ENCODE results near the gene KLHL36. TPM values are rescaled to one million over a fixed set of nuclear protein-coding genes. Genes with fewer than 3 reads are reported as not detected.

Gene KLHL36
- total RNA-seq, 1 experiment from 2014 or later, result 36.7 TPM

GRCh38 chr16:84706856-84707255 is 58.5 kb downstream of the KLHL36 start:
- Histone ChIP-seq H3K23me2 (ENCODE audit: insufficient read length, low read depth, low read length, poor library complexity, severe bottlenecking) (no peaks in the 10 kb centered on the region), H4K5ac (ENCODE audit: insufficient read length, low read depth, low read length) (no peak overlapping the region), H3K14ac (ENCODE audit: insufficient read depth, low read length) (no peak overlapping the region), H3K4me2 (ENCODE audit: insufficient read depth, insufficient read length, low read length) (no peak overlapping the region), H2BK5ac (ENCODE audit: insufficient read length, low read length) (no peak overlapping the region), H3K79me1 (ENCODE audit: insufficient read depth, low read depth, low read length, poor library complexity, severe bottlenecking) (peaks cover 9% of the 10 kb centered on the region), H3K27ac (ENCODE audit: insufficient read length, low read depth, low read length) (no peak overlapping the region), H4K20me1 (ENCODE audit: control insufficient read depth, insufficient read depth, insufficient read length) (peaks cover 4% of the 10 kb centered on the region), H3K18ac (ENCODE audit: insufficient read length, low read depth, low read length) (no peak overlapping the region), H3K27me3 (ENCODE audit: insufficient read depth, low read length) (no peaks in the 10 kb centered on the region), H4K91ac (ENCODE audit: insufficient read length, low read depth, low read length) (no peak overlapping the region), H3K9ac (ENCODE audit: extremely low read depth, insufficient read length, low read length) (no peak overlapping the region), H3K23ac (ENCODE audit: insufficient read length, low read depth, low read length) (no peak overlapping the region), H2BK120ac (ENCODE audit: low read depth, low read length, poor library complexity, severe bottlenecking) (no peak overlapping the region), H3K79me2 (ENCODE audit: insufficient read depth, low read length) (peaks cover 83% of the 10 kb centered on the region), H2AK5ac (ENCODE audit: insufficient read length, low read length) (no peak overlapping the region), H4K8ac (replicated peaks; ENCODE audit: insufficient read length, low read depth, low read length) (no peak overlapping the region), H2BK12ac (ENCODE audit: insufficient read length, low read depth, low read length) (no peak overlapping the region), H2AFZ (ENCODE audit: low read length) (no peak overlapping the region), H3K4me1 (ENCODE audit: insufficient read depth, low read length) (peaks cover 2% of the 10 kb centered on the region; the same call in 1 of the 2 replicates), H3T11ph (ENCODE audit: low read length) (no peak overlapping the region), H2BK20ac (ENCODE audit: low read depth, low read length, poor library complexity, severe bottlenecking) (no peak overlapping the region), H2BK15ac (ENCODE audit: low read depth, low read length) (no peak overlapping the region), H3K4ac (ENCODE audit: low read depth, low read length) (no peak overlapping the region), H3K9me3 (ENCODE audit: control insufficient read depth, low read depth, low read length) (no peaks in the 10 kb centered on the region), H3K56ac (ENCODE audit: insufficient read length, low read depth, low read length) (no peak overlapping the region)
- DNase-seq, result no peak
- Mint-ChIP-seq H3K36me3 (ENCODE audit: insufficient read depth in 1 of 3, low read depth in 3 of 3) (peaks cover 2 to 16% (median 4%) of the 10 kb centered on the region in 3 experiments; a peak in 4 of 7 replicates), H3K4me1 (peaks cover 62 to 65% of the 10 kb centered on the region in 2 experiments), H3K27me3 (ENCODE audit: low read depth) (no peaks in the 10 kb centered on the region), H3K27ac (no peak overlapping the region), H3K4me3 (no peak overlapping the region), H3K9me3 (no peaks in the 10 kb centered on the region)
- no CpG with 5 or more reads among the region's 1 CpG for WGBS (ENCODE audit: extremely low coverage, insufficient read length, low lambda C conversion rate)
- no peak for TF ChIP-seq CTCF (conservative IDR thresholded peaks at IDR 0.05)
